ENCODE data around the gene SRSF2. TPM values are rescaled to one million over a fixed set of nuclear protein-coding genes. Genes with fewer than 3 reads are reported as not detected.
A peak's percentile ranks its signal among the peaks of the same experiment; 100 is the strongest.
"Not testable (repeated sequence)": the region's sequence is repeated elsewhere in the genome, so short reads cannot be mapped to it uniquely, and the experiment has no call there.

The SRSF2 gene
- polyA plus RNA-seq, 10 donors = 177 to 286 (median 221) TPM

DNA sequence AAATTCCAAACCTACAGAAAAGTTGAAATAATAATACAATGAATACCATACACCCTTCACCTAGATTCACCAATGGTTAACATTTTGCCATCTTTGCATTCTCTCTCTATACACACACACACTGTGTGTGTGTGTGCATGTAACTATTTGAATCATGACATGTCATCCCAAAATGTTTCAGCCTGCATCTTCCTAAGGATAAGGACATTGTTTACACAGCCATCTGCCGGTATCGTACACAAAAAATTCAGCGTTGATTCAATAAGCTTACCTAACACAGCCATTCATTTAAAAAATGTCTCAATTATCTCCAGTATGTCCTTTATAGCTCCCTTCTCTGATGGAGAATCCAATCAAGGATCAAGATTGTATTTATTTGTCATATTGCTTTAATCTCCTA lies 30.3 kb downstream of the SRSF2 start:
- no peak for DNase-seq

DNA sequence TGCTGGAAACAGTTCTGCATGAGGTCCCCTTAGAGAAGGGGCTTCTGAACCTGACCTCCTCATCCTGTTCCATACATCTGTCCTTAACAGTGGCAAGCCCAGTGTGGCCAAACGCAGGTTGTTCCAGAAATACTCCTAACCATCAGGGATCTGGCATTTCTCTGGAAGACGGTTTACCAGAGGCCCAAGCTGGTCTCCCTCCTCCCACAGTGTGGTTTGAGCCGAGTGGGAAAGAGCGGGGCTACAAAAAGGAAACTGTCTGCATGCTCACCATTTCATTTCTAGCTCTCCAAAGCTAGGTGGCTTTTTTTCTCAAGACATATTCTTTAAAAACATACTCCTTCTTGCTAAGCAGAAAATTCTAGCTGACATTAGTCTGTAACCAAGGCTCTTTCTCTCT lies 32.3 kb downstream of the SRSF2 start:
- DNase-seq = no peak

- no peak for DNase-seq
These were observed 34.0 kb downstream of the SRSF2 start for GRCh38 chr17:76702941-76703637.

GRCh38 chr17:76702076-76702475 lies 35.1 kb downstream of the SRSF2 start:
- no peak for DNase-seq

DNA sequence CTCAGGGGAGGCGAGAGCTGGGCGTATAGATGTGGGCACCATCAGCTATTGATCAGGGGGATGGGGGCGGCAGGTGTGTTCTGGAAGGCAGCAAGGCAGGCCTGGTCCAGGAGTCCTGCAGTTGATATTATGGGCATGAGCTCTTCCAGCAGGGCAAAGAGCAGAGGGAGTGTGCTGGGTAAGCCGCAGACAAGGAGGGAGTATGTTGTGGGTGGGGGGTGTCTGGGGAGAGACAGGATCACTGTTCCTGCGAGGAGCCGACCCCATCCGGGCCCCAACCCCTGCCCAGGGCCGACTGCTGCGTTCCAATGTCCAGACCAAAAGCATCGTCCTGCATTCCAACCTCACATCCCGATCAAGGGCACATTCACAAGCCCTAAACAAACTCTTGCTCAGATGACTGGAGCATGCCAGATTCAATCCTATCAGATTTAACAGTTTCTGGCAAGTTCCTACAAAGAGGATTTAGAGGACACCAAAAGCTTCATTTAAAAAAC lies 35.6 kb downstream of the SRSF2 start:
- DNase-seq = no peak

DNA sequence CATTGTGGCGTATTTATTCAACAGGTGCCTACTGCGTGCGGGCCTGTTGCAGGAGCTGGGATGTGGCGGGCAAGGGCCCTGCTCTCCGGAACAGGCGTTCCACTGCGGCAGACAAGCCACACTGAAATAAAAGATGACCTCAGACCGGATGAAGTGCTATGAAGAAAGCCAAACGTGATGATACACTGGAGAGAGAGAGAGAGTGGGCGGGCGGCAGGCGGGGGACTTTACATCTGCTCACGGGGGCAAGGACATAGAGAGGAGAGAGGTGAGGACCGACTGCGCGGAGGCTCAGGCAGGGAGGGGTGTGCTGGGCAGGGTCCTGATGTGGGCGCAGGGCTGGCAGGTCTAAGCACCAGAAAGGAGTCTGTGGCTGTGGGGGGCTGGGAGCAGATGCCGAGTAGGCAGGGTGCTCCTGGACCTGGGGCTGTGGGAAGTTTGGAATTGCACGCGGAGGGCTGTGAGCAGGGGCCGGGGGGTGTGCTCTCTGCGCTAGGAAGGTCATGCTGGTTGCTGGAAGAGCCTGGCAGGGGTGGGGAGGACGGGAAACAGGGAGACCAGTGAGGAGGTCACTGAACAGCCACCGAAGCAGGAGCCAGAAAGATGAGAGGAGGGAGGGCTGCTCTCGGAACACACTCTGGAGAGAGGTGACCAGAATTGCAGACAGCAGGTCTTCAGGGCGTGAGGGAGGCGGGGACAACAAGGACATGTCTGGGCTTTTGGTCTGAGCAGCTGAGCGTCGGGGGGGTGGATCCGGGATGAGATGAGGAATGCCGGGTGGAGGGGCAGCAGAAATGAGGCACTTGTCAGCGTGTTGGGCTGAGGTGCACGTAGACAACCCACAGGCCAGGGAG lies 36.3 kb downstream of the SRSF2 start:
- peak; percentile 77 to 94 (median 87) for DNase-seq

GRCh38 chr17:76700270-76700616 lies 36.9 kb downstream of the SRSF2 start:
- peak in 1 of 3 donors; percentile 85 for DNase-seq

DNA sequence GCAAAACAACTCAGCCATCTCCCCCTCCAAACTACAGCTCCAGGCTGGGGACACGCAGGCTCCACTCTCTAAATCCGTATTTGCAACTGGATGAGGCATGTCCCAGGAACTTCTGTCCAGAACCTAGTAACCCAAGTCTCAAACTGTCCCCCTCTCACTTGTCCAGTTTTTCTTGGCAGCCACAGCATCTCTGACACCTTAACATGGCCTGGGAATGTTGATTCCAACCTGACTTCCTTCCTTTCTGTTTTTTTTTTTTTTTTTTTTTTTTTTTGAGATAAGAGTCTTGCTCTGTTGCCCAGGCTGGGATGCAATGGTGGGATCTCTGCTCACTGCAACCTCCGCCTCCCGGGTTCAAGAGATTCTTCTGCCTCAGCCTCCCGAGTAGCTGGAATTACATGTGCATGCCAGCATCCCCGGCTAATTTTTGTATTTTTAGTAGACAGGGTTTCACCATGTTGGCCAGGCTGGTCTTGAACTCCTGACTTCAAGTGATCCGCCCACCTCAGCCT lies 38.6 kb downstream of the SRSF2 start:
- DNase-seq = not testable (repeated sequence)

DNA sequence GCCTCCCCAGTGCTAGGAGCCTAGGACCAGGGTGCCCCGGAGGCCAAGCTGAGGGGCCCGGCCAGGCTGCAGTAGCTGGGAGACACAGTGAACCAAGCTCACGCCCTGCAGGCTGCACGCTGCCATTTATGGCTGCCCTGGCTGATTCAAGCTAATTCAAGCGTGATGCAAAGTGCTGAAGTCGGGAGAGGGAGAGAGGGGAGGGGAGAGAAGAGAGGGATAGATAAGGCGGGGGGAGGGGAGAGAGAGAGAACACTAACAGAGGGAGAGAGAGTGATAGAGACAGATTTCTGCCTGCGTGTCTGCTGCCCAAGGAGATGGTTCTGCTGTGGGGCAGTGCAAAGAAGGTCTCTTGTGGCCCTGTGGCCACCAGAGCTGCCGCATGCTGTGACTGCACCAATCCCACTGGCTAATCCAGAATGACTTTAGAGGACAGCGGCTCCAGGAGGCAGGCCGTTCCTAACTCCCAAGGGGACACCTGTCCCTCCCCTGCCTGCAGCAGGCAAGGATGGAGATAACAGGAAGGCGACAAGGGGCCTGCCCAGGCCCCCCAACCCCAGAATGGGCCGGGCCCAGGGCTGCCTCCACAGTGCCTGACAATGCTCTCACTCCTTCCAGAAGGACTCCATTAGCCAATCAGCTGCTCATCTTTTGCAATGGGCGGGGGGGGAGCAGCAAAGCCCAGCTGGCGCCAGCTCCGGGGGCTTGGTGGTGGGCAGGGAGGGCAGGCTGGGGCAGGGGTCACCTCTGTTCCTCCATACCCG lies 39.2 kb downstream of the SRSF2 start:
- DNase-seq = no peak

DNA sequence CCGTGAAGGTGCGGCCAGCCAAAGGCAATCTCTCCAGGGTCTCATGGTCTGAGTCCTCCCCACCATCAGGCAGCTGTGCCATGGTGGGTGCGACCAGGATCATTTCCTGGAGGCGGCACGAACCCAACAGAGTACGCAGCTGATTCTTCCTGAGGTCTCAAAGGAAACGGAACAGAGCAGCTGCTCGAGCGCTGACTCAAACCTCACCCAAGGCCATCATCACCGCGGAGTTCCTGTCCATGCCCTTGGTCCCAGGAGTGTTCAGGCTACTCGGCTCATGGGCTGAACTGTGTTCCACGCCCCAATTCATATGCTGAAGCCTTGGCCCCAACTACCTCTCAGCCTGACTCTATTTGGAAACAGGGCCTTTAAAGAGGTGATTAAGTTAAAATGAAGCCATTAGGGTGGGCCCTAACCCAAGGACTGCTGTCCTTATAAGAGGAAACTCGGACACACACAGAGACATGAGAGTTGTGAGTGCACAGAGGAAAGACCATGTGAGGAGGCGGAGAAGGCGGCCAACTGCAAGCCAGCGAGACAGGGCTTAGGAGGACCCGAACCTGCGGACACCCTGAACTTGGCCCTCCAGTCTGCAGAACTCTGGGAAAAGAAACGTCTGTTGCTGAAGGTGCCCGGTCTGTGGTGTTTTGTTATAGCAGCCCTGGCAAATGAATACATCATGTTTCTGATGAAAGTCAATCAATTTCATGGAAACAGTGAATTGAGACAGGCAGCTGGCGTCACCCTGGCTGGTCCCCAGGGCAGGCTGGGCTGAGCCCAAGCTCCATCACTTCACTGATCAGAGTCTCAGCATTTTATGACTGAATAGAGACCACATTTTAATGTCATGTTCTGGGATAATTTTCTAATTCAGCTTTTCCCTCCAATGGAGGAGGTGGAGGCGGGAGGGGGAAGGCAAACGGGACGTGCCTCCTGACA lies 40.1 kb downstream of the SRSF2 start:
- peak in 1 of 3 donors; percentile 64 for DNase-seq

GRCh38 chr17:76695059-76695831 lies 41.9 kb downstream of the SRSF2 start:
- DNase-seq = no peak

- DNase-seq = no peak
These were observed 45.5 kb downstream of the SRSF2 start for GRCh38 chr17:76691379-76692191.

GRCh38 chr17:76690596-76691280 lies 46.4 kb downstream of the SRSF2 start:
- DNase-seq = no peak

DNA sequence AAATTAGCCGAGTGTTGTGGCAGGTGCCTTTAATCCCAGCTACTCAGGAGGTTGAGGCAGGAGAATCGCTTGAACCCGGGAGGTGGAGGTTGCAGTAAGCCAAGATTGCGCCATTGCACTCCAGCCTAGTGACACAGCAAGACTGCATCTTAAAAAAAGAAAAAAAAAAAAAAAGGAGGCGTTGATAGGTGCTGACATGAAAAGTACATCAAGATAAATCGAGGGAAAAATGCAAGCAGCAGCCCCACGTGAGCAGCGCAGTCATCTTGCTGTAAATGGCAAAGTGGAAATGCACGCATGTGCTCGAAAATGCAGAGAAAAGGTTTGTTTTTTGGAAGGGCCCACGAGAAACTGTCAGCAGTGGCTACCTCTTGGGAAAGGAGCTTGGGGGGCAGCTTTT lies 47.3 kb downstream of the SRSF2 start:
- no peak for DNase-seq

DNA sequence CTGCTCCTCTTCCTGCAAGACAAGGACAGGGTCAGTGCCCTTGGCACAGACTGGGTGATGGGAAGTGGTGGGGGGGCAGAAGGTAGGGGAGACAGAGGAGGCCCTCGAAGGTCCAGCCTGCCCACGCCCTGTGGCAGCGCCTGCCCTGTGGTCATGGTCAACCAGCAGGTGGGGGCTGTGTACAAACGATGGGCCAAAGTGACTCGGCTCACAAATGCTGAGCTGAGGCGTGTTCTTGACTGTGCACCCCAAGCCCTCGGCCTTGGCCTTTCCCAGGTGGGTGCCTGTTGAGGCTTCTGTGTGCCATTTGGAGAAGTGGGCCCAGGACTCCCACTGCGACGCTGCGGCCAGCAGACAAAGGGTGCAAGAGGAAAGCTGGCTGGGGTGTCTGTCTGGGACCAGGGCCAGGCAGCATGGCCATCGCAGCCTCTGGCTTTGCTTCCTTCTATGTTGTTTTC lies 48.9 kb downstream of the SRSF2 start:
- DNase-seq = no peak

GRCh38 chr17:76687298-76688164 lies 49.6 kb downstream of the SRSF2 start:
- peak in 1 of 3 donors; percentile 86 for DNase-seq

DNA sequence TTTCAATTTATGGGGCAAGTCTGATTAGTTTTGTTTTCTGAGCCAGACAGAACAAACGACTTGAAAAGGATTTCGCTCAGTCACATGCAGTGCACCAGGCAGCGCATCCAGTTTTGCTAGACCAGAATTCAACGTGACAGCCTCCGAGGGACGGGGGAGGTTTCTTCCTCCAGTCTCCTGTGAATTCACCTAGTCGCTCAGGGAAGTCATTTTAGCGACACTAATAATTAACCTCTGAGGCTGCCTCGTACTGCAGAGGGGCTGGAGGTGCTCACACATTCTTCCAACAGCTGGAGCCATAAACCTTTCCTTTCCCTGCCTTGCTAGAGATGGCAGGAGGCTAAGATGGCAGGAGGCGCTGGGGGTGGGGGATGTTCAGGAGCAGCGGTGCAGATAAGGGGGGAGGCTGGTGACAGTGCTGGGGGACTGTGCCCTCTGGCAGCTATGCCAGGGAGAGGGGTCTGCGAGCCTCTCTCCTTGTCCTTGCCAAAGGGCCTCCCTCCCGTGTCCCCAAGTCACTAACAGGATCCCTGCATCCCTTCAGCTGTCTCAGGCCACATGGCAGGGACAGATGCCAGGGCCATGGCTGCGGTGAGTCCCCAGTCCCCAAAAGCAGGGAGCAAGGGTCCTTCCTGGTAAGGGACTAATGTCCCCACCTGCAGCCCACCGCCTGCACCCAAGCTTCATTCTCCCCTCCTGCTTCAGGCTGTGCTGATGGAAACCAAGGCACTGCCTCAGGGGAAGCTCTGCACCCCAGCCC lies 50.4 kb downstream of the SRSF2 start:
- DNase-seq = no peak

Measured in muscle of back (tissue), 11 donors.